ENCODE measurements around the gene SLC9A8.
"Not testable (repeated sequence)": the region's sequence is repeated elsewhere in the genome, so short reads cannot be mapped to it uniquely, and the experiment has no call there.

The SLC9A8 gene, protein sequence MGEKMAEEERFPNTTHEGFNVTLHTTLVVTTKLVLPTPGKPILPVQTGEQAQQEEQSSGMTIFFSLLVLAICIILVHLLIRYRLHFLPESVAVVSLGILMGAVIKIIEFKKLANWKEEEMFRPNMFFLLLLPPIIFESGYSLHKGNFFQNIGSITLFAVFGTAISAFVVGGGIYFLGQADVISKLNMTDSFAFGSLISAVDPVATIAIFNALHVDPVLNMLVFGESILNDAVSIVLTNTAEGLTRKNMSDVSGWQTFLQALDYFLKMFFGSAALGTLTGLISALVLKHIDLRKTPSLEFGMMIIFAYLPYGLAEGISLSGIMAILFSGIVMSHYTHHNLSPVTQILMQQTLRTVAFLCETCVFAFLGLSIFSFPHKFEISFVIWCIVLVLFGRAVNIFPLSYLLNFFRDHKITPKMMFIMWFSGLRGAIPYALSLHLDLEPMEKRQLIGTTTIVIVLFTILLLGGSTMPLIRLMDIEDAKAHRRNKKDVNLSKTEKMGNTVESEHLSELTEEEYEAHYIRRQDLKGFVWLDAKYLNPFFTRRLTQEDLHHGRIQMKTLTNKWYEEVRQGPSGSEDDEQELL

DNA sequence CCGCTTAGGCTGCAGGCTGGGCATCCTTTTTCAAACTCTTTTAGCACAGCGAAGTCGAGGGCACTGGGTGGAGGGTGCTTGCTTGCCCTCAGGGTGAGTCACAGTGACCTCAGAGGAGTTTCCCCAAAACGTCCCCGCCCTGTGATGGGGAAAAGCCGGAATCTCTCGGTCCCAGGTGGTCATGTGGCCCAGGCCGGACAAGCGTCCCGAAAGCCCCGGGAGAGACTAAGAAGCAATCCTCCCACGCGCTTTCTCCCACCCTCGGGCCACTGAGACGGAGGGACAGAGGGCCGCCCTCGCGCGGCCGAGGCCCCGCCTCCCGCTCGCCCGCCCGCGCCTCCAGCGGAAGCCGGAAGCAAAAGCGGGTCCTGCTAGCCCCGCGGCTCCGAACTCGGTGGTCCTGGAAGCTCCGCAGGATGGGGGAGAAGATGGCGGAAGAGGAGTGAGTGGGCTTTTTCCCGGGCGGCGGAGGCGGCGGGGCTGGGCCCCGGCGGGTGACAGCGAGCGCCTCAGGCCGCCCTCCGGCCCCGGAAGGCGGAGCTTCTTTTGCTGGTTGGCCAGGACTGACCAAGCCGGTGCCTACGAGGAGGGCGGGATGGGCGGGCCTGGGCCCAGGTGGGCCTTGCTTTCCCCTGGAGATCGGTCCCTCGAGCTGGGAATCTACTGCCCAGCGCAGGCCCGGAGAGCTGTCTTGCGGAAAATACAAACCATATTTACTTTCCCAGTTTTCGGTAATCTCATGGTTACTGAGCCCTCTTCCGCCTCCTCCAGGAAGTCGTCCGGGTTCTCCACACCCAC is at the start of gene SLC9A8:
SLC9A8 (plus strand) TSS at position 322 of the 798 bp plus-strand sequence; CDS start at position 417, 95 bp downstream.
- peak; percentile 91 for DNase-seq

DNA sequence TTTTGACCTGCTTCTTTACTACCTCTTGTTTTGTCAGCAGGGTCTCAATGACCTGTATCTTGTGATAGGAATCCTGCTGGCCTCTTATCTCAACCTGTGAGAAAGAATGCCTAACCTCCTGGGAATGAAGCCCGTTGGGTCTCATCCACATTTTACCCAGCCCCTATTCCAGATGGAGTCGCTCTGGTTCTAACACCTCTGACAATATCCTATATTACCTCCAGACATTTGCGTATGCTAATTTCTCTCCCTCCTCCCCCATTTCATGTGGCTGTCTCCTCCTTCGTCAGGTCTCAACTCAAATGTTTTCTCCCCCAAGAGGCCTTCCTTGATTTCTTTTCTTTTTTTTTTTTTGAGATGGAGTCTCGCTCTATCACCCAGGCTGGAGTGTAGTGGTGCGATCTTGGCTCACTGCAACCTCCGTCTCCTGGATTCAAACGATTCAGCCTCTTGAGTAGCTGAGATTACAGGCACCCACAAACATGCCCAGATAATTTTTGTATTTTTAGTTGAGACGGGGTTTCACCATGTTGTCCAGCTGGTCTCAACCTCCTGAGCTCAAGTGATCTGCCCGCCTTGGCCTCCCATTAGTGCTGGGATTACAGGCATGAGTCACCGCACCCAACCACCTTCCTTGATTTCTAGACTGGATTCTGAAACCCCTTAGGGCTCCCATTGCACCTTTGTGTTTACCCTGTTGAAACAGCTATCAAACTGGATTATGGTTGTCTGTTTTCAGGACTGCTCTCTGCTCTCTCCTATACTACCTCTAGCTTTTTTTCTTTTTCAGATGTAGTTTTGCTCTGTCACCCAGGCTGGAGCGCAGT is 49.5 kb upstream of the SLC9A8 start:
- DNase-seq: no peak

DNA sequence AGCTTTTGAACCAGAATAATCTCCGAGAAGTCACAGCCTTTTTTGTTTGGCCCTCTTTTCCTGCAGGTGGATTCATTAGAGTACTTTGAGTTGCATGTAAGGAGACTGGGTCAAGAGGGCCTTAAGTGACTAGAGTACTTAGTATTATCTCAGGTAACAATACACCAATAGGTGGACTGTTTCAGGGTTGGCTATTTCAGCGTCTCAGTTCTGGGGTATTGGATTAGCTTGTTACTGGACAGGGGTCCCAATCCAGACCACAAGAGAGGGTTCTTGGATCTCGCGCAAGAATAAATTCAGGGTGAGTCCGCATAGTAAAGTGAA is 47.3 kb upstream of the SLC9A8 start:
- no peak for DNase-seq

DNA sequence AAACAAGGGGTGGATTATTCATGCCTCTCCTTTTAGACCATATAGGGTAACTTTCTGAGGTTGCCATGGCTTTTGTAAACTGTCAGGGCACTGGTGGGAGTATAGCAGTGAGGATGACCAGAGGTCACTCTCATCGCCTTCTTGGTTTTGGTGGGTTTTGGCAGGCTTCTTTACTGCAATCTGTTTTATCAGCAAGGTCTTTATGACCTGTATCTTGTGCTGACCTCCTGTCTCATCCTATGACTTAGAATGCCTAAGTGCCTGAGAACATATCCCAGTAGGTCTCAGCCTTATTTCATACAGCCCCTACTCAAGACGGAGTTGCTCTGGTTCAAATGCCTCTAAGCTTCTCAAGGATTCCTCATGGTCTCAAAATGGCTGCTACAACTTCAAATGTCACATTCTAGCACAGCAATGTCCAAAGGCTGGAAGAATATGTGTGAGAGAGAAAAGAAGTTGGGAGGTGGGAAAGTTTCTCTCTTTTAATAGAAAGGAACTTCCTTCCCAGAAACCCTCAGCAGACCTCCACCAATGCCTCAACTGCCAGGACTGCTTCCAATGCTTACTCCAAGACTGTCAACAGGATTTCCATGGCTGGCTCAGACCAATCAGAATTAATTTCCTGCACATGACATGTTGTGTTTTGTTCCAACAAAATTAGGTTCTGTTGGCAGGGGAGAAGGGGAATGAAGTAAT is 46.6 kb upstream of the SLC9A8 start:
- DNase-seq: no peak

DNA sequence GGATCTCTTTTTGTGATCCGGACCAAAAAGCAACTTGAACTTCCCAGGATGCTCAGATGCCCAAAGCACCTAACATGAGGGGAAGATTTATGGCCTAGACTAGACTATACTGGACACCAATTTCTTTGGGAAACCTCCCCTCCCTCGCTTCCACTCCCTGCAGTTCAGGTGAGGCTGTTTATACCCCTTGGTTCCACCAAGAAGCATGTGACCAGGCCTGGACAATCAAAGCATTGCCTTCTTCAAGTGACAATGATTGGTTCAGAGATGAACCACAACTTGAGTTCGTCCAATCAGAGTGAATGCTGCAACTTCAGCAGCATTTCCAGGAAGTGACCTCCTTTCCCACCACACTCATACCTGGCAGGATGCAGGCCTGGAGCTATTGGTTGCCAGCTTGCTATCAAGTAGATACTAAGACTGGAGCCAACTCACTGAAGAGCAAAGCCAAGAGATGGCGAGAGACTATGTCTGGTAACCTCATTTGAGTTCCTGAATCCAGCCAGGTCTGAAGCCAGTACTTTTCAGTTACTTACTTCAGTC is 45.6 kb upstream of the SLC9A8 start:
- DNase-seq: no peak

DNA sequence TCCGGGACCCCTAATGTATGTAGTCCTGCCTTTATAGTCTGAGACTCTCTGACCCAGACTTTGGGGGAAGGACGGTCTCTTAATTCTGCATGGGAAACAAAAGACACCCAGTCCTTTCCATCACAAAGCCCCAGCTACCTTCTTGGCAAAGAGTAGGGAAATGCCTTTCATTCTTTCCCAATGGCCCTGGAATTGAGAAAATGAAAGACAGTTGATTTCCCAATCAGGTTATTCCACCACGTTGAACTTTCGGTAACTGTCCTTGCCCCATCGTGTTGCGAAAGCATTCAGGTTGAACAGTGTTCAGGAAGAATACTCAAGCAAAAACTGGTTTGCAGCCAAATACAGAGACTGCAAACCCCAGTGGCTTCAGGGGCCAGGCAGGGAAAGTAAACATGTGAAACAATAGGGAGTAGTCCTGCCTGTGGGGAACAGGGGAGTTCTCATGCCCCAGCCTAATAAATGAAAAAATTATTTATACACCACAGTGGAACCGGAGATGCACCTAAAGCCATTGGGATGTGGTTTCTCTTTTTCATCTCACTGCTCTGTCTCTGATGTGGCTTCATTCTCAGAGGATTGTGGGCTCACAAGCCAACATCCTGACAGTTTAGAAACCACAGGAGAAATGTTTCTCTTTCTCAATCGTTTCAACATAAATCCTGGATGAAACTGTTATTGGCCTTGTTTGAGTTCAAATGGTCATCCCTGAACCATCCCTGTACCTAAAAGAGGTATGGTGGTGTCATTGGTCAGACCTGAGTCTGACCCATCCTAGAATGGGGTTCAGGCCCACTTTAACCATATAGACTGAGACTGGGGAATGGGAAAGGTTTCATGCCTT is 44.2 kb upstream of the SLC9A8 start:
- DNase-seq: peak; percentile 54

DNA sequence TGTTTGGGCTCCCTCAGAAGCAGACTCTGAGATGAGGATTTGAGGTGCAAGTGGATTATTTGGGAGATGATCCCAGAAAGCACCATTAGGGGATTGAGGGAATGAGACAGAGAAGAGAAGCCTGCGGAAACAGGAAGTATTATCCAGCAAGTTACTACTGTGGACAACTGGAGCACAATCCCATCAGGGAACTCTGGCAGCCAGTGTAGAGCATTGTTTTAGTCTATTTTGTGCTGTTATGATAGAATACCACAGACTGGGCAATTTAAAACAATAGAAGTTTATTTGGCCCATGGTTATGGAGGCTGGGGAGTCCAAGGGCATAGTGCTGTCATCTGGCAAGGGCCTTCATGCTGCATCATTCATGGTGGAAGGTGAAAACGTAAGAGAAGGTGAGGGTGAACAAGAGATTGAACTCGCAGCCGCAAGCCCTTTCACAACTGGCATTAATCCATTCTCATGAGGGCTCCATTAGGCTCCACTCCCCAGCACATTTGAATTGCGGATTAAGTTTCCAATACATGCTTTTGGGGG is 43.5 kb upstream of the SLC9A8 start:
- no peak for DNase-seq

DNA sequence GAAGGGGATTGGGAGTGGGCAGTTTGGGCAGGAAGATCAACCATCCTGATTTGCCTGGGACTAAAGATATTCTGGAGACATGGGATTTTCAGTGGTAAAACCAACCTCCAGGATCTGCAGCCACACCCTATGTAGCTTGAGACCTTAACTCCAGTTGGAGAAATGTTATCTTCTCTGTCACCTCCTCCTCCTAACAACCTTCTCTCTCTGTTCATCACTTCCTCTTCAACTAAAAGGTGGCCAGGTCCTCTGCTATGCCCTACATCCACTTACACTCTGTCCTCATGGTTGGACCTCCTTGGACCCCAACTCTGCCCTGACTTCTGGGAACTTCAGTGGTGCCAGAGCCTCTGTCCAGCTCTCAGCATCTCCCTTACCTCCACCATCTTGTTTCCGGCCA is 42.0 kb upstream of the SLC9A8 start:
- no peak for DNase-seq

DNA sequence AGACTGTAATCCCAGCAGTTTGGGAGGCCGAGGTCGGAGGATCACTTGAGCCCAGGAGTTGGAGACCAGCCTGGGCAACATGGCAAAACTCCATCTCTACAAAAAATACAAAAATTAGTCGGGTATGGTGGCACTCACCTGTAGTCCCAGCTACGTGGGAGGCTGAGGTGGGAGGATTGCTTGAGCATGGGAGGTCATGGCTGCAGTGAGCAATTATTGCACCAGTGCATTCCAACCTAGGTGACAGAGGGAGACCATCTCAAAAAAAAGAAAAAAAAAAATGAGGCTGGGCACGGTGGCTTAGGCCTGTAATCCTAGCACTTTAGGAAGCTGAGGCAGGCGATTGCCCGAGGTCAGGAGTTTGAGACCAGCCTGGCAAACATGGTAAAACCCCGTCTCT is 38.4 kb upstream of the SLC9A8 start:
- DNase-seq: not testable (repeated sequence)

DNA sequence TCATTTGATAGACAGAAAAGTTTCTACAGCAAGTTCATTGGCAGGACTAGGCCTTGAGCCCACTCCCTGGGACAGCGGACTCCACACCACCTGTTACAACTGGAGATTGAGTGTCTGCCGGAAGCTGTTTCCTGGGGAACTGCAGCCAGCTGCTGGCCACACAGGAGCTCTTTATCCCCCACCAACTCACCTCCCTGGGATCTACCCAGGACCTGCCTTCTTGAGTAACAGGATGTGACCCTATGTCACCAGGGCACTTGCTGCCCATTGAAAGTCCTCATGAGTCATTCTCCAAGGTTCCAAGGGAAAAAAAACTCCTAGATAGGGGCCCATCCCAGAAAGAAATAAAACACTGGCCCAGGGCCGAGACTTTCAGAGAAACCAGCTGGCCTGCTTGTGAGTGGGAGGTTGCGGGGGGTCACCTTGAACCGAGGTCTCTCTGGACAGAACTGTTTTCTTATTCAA is 37.4 kb upstream of the SLC9A8 start:
- DNase-seq: no peak

DNA sequence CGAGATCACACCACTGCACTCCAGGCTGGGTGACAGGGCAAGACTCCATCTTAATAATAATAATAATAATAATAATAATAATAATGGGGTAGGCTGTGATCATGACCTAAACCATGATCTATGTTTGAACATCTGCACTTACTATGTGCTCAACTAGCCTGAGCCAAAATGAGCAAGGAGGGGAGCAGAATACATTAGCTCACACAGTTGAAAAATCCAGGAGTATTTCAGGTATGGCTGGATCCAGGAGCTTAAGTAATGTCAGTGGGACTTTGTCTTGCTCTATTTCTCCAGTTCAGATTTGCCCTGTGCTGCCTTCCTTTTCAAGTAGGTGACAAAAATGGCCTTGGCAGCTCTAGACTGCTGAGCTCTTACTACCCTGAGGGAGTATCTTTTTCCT is 32.7 kb upstream of the SLC9A8 start:
- no peak for DNase-seq

DNA sequence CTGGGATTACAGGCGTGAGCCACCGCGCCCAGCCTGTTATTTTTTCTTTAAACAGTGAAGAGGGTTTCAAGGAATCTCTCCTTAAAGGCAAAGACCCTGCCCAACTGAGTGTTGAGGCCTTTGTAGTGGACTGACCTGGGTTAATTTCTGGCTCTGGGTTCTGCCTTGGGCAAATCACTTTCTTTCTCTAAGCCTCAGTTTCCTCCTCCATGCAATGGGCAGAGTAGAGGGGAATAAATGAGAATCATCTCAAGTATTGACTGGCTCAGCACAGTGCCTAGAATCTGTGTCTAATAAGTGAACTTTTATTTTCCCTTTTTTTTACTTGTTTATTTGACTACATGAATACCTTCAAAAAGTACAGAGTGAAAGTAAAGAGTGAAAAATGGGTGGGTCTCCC is 31.0 kb upstream of the SLC9A8 start:
- no peak for DNase-seq

DNA sequence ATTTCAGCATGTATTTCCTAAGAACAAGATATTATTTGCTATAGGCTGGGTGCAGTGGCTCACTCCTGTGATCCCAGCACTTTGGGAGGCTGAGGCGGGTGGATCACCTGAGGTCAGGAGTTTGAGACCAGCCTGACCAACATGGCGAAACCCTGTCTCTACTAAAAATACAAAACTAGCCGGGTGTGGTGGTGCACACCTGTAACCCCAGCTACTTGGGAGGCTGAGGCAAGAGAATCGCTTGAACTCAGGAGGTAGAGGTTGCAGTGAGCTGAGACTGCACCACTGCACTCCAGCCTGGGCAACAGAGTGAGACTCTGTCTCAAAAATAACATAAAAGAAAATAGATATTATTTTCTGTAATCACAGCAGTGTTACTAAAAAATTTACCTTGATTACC is 30.2 kb upstream of the SLC9A8 start:
- DNase-seq: not testable (repeated sequence)

DNA sequence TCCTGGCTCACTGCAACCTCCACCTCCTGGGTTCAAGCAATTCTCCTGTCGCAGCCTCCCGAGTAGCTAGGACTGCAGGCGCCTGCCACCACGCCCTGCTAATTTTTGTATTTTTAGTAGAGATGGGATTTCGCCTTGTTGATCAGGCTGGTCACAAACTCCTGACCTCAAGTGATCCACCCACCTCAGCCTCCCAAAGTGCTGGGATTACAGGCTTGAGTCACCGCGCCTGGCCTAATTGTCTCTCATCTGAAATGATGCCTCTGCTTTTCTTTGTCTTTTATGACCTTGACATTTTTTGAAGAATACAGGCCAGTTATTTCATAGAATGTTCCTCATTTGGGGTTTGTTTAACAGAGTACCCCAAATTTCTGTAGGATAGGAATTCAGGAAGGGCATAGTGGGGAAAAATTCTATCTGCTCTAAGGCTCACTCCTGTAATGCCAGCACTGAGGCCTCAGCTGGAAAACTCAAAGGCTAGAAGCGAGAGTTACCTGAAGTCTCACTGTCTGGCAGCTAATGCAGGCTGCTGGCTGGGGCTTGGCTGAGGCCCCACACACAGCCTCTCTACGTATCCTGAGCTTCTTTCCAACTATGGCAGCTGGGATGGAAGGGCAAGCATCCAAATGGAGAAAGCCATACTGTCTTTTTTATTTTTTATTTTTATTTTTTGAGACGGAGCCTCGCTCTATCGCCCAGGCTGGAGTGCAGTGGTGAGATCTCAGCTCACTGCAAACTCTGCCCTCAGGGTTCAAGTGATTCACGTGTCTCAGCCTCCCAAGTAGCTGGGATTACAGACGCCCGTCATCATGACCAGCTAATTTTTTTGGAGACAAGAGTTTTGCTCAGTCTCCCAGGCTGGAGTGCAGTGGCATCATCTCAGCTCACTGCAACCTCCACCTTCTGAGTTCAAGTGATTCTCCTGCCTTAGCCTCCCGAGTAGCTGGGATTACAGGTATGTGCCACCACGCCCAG is 29.3 kb upstream of the SLC9A8 start:
- not testable (repeated sequence) for DNase-seq

DNA sequence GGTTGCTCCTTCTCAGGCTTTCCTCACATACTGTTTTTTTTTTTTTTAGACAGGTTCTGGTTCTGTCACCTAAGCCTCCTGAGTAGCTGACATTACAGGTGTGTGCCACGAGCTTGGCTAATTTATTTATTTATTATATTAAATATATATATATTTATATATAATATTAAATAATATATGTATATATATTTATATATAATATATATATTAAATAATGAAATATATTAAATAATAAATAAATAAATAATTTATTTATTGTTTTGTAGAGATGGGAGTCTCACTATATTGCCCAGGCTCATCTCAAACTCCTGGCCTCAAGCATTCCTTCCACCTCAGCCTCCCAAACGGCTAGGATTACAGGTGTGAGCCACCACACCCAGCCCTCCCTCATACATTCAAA is 28.3 kb upstream of the SLC9A8 start:
- no peak for DNase-seq

DNA sequence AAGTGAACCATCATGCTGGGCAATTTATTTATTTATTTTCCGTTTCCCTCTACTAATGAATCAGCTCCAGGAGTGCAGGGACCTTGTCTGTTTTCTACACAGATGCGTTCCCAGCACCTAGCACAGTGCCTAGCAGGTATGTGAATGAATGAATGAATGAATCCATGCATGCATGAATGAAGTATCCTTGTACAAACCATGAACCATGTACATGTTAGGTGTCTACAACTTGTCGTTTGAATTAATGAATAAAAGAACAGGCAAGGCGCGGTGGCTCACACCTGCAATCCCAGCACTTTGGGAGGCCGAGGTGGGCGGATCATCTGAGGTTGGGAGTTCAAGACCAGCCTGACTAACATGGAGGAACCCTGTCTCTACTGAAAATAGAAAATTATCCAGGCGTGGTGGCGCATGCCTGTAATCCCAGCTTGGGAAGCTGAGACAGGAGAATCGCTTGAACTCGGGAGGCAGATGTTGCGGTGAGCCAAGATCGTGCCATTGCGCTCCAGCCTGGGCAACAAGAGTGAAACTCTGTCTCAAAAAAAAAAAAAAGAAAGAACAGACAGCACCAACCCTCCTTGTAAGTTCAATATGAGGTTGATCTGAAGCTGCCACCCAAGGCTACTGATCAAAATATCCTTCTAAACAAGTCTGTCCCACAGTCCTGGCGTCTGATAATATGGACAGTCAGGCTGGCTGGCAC is 27.3 kb upstream of the SLC9A8 start:
- DNase-seq: no peak

DNA sequence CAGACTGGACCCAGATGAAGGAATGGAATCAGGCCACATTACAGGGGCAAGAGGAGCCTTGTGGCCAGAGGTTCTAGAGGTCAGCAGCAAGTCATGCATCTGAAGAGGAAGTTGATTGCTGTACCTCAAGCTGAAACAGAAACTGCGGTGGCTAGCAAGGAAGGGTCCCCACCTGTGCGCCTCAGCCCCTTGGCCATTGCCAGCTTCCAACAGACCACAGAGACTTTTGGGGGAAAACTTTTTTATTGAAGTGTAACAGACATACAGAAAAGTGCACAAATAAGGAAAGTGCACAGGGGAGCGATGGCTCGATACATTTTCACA is 26.8 kb upstream of the SLC9A8 start:
- no peak for DNase-seq

DNA sequence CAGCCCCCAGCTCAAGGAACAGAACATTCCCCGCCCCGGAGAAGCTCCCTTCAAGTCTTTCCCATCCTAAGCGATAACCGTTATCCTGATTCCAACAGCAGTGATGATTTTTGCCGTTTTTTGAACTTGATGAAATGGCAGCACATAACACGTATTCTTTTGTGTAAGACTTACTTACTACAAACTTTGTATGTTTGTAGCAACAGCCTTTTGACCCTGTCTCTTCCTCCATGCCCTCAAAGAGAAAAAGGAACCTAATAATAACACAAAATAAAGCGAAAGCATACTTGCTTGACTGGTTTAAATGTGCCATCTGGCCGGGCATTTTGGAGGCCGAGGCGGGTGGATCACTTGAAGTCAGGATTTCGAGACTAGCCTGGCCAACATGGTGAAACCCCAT is 26.4 kb upstream of the SLC9A8 start:
- DNase-seq: no peak
